ENCODE results near the gene KRTAP6-1.

GRCh38 chr21:30598802-30599201 lies 14.9 kb downstream of the KRTAP6-1 start, which contains the start of gene KRTAP6-2:
- TF ChIP-seq NFE2L2 (IDR thresholded peaks at IDR 0.05; ENCODE audit: low read depth, low read length) (no peak), USF2 (IDR thresholded peaks at IDR 0.05; ENCODE audit: low read depth, low read length) (no peak), CTCF (conservative IDR thresholded peaks at IDR 0.05; ENCODE audit: low read depth, low read length) (no peak), POLR2A (IDR thresholded peaks at IDR 0.05; ENCODE audit: low read depth, low read length) (no peak), RCOR1 (IDR thresholded peaks at IDR 0.05; ENCODE audit: insufficient replicate concordance, low read length) (no peak), CEBPB (IDR thresholded peaks at IDR 0.05; ENCODE audit: low read depth, low read length) (no peak), BHLHE40 (IDR thresholded peaks at IDR 0.05; ENCODE audit: low read depth, low read length) (no peak), FOS (IDR thresholded peaks at IDR 0.05; ENCODE audit: low read depth, low read length) (no peak), RAD21 (IDR thresholded peaks at IDR 0.05; ENCODE audit: low read length) (no peak), RFX5 (IDR thresholded peaks at IDR 0.05; ENCODE audit: low read depth, low read length) (no peak), MXI1 (IDR thresholded peaks at IDR 0.05; ENCODE audit: borderline replicate concordance, low read depth, low read length) (no peak), ELK1 (IDR thresholded peaks at IDR 0.05; ENCODE audit: borderline replicate concordance, low read depth, low read length) (no peak), MAZ (IDR thresholded peaks at IDR 0.05; ENCODE audit: borderline replicate concordance, low read depth, low read length) (no peak)
